Neural crest cell (in vitro differentiated cells): Measurements from ENCODE around the gene TEPSIN. TPM values are rescaled to one million over a fixed set of nuclear protein-coding genes. Genes with fewer than 3 reads are reported as not detected.

Source experiments
- DNase-seq: peaks from one replicate; pipeline ENCODE4 v3.0.0; 2021; ENCODE audit warnings: low read depth, mixed read lengths, low spot score
- H3K27ac Mint-ChIP-seq: one replicate; pipeline ENCODE4 v1.8.0; 2021; ENCODE audit warnings: mild to moderate bottlenecking, mixed read lengths; ENCODE audit not compliant: unreplicated experiment
- H3K27me3 Mint-ChIP-seq: 2 replicates; pipeline ENCODE4 v1.8.0; 2021; ENCODE audit warnings: low read depth, mild to moderate bottlenecking, mixed read lengths
- H3K36me3 Mint-ChIP-seq: 2 replicates; pipeline ENCODE4 v1.8.0; 2021; ENCODE audit warnings: low read depth, mild to moderate bottlenecking, mixed read lengths
- H3K4me1 Mint-ChIP-seq: 2 replicates; pipeline ENCODE4 v1.8.0; 2021; ENCODE audit warnings: mixed read lengths
- H3K4me3 Mint-ChIP-seq: one replicate; pipeline ENCODE4 v1.8.0; 2021; ENCODE audit warnings: mild to moderate bottlenecking, mixed read lengths
- H3K9me3 Mint-ChIP-seq: 2 replicates; pipeline ENCODE4 v1.8.0; 2021; ENCODE audit warnings: mixed read lengths
- total RNA-seq: library from RNA; stranded (reverse); gene quantifications from 2 replicates; pipeline ENCODE4 v1.2.1, GENCODE V29; 2021
- TF ChIP-seq, protein P1 (sequence below): fragments of 200-600 bp; sonication (generic); conservative IDR thresholded peaks from 2 replicates; pipeline ENCODE4 v1.5.0; 2021; ENCODE audit warnings: antibody characterized with exemption, mild to moderate bottlenecking

Gene TEPSIN
- total RNA-seq, 1 donor from 2014 or later = 40.4 TPM

DNA sequence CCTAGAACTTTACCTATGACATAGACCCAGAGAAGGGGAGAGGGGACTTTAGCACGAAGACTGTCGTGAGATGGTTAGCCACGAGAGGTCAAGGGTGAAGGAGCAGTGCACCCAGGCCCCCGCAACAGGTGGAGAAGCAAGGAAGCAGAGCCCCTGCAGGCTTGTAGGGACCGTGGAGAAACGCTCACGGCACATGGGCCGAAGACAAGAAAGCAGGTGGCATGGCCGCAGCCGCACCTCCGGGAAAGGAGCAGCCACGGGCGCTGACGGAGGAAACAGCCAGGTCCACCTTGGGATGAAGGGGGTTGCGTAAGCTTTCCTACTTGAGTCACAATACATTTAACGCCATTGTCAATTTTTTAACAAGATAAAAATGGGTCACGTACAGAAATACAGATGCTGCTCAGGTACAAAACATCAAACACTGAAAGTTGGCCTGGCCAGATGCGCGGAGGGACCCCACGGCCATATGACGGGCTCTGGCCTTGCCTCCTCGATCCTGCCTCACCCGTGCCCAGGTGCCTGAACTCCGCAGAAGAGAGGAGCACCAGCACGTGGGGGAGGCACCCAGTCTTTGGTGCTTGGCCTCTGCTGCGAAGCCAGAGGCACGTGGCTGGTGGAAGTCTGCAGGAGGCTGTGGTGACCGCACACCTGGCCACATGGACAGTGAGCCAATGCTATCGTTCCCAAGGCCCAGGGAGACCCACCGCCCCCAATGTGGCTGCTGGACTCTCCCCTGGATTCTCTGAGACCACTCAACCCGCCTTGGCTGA, 35.0 kb upstream of the TEPSIN start:
- Mint-ChIP-seq H3K36me3 (peaks cover 14% of the 10 kb centered on the region), H3K27me3 (no peaks in the 10 kb centered on the region), H3K4me1 (no peaks in the 10 kb centered on the region), H3K27ac (no peak overlapping the region), H3K4me3 (no peak overlapping the region), H3K9me3 (no peaks in the 10 kb centered on the region)
- TF ChIP-seq, protein P1, sequence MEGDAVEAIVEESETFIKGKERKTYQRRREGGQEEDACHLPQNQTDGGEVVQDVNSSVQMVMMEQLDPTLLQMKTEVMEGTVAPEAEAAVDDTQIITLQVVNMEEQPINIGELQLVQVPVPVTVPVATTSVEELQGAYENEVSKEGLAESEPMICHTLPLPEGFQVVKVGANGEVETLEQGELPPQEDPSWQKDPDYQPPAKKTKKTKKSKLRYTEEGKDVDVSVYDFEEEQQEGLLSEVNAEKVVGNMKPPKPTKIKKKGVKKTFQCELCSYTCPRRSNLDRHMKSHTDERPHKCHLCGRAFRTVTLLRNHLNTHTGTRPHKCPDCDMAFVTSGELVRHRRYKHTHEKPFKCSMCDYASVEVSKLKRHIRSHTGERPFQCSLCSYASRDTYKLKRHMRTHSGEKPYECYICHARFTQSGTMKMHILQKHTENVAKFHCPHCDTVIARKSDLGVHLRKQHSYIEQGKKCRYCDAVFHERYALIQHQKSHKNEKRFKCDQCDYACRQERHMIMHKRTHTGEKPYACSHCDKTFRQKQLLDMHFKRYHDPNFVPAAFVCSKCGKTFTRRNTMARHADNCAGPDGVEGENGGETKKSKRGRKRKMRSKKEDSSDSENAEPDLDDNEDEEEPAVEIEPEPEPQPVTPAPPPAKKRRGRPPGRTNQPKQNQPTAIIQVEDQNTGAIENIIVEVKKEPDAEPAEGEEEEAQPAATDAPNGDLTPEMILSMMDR = no peak
- no peak for DNase-seq

DNA sequence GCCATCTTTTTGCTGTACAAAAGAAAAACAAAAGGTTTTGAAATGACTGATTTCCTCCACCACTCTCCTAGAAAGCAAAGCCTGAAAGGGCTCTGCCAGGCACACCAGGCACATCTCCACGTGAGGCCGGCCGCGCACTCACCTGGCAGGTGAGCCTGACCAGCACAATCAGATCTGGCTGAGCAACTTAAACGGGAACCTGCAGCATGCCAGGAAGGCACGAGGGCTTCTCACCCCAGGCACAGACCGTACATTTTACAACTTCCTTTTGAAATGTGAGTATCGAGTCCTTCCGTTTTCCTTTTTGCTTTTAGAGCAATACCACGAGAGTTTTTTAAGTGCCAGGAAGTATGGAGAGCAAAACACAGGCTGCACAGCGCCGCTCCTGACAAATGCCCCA, 33.8 kb upstream of the TEPSIN start:
- TF ChIP-seq, protein P1 = no peak
- H3K4me1 Mint-ChIP-seq = peaks cover 6% of the 10 kb centered on the region
- no peak overlapping the region for H3K4me3 Mint-ChIP-seq
- no peaks in the 10 kb centered on the region for H3K9me3 Mint-ChIP-seq
- H3K36me3 Mint-ChIP-seq = peaks cover 21% of the 10 kb centered on the region
- DNase-seq = no peak
- no peak overlapping the region for H3K27ac Mint-ChIP-seq
- no peaks in the 10 kb centered on the region for H3K27me3 Mint-ChIP-seq

DNA sequence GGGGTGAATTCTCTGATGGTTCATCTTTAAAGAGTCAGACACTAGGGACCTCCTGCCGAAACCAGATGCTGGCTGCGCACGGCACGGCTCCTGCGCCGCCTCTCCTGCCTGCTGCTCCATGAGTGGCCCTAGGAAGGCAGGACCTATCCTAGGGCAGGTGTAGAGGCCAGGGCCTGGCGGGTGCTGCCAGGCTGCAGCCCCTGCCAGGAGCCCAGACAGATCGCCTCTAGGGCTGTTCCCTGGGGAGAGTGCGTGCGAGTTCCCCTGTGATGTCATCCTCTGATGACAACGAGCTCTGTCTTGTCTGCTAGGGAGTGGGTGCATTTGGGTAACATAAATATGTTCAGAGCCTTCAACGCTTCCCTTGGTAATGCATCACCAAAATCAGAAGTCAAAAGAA, 32.4 kb upstream of the TEPSIN start:
- no peak for DNase-seq
- H3K4me3 Mint-ChIP-seq = no peak overlapping the region
- no peaks in the 10 kb centered on the region for H3K27me3 Mint-ChIP-seq
- TF ChIP-seq, protein P1 = no peak
- no peaks in the 10 kb centered on the region for H3K9me3 Mint-ChIP-seq
- H3K27ac Mint-ChIP-seq = peak overlapping the region; percentile 57
- H3K4me1 Mint-ChIP-seq = peaks cover 16% of the 10 kb centered on the region
- peaks cover 21% of the 10 kb centered on the region for H3K36me3 Mint-ChIP-seq

DNA sequence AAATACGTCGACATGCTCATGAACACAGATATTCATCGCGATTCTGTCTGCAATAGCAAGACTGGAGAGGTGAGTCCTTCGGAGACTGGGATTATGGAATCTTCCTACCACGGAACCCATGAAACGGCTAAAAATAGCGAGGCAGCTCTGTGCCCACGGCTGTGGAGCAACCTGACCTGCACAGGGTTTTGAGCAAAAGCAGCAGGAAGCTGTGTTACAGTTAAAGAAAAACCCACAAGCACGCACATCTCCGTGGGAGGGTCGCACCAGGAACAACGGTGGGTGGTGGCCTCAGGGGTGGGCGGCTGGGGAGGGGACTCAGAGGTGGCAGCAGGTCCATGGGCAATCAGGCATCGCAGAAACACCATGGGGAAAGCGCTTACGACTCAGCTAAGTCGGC, 31.4 kb upstream of the TEPSIN start:
- Mint-ChIP-seq H3K36me3 (peaks cover 20% of the 10 kb centered on the region), H3K27ac (no peak overlapping the region), H3K4me3 (no peak overlapping the region), H3K4me1 (peaks cover 19% of the 10 kb centered on the region), H3K9me3 (no peaks in the 10 kb centered on the region), H3K27me3 (no peaks in the 10 kb centered on the region)
- no peak for DNase-seq
- TF ChIP-seq, protein P1 = no peak

DNA sequence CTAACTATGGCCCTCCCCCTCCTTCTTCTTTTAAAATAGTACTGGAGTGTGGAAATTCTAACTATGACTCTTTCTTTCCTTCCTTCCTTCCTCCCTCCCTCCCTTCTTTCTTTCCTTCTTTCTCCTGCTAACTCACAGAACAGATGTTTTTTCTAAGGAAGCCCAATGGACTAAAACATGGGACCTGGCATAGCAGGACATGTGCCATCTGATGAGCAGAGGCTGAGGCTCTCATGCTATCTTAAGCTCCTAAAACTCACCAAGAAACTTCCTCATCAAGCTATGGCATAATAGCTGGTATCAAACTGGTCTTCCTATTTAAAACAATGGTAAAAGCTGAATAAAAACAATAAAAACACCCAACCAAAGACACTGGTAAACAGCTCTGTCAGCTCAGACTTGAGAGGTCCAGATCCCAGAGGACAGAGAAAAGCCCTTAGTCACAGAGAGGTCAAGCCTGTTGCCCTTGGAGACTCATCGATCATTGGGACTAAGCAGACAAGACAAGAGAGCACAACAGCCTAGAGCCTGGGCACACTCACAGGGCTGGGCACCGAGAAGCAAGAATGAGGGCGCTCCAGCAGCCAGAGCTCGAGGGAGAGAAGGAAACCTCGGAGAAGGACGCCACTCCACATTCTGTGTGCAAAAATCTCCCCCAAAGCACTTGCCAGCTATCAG, 28.7 kb upstream of the TEPSIN start:
- H3K4me3 Mint-ChIP-seq = no peak overlapping the region
- peaks cover 15% of the 10 kb centered on the region for H3K36me3 Mint-ChIP-seq
- no peaks in the 10 kb centered on the region for H3K9me3 Mint-ChIP-seq
- H3K27ac Mint-ChIP-seq = peak overlapping the region; percentile 4
- TF ChIP-seq, protein P1 = no peak
- no peaks in the 10 kb centered on the region for H3K27me3 Mint-ChIP-seq
- peaks cover 19% of the 10 kb centered on the region for H3K4me1 Mint-ChIP-seq
- DNase-seq = no peak
